Mammary epithelial cell (primary cell): ENCODE data around the gene UBE2G1.

Experiments
- CTCF ChIP-seq, 2 donors: IDR thresholded peaks in 1 of 2; conservative IDR thresholded peaks in 1 of 2; 2 replicates each; pipeline ENCODE4 v1.5.1; 2011 to 2012; ENCODE audit warnings: inconsistent platforms in 2 of 2, low read length in 2 of 2, mild to moderate bottlenecking in 2 of 2, control low read depth in 1 of 2, low read depth in 1 of 2; ENCODE audit not compliant: insufficient read depth in 1 of 2; ENCODE audit errors: extremely low read depth in 1 of 2
- EZH2 ChIP-seq: IDR thresholded peaks from 2 replicates; pipeline ENCODE4 v1.6.1; 2012; ENCODE audit warnings: low read length, inconsistent platforms, borderline replicate concordance

GRCh38 chr17:4389079-4389478, 22.6 kb upstream of the UBE2G1 start:
- no peak for TF ChIP-seq CTCF (conservative IDR thresholded peaks at IDR 0.05 in 1 of 2, IDR thresholded peaks at IDR 0.05 in 1 of 2; ENCODE audit: extremely low read depth in 1 of 2, insufficient read depth in 1 of 2, low read depth in 1 of 2, low read length in 2 of 2)
- TF ChIP-seq EZH2: no peak
